ENCODE measurements around the gene CPLX3.

Gene CPLX3

GRCh38 chr15:74792227-74793016 lies 34.0 kb upstream of the CPLX3 start:
- ATAC-seq, result no peak
- TF ChIP-seq POU6F1 (CRISPR knock-in tag; IDR thresholded peaks at IDR 0.05; ENCODE audit: borderline replicate concordance, low read depth), result no peak
- no peak for TF ChIP-seq TSHZ2 (CRISPR knock-in tag; IDR thresholded peaks at IDR 0.05)
- TF ChIP-seq ZFP30 (CRISPR knock-in tag; IDR thresholded peaks at IDR 0.05), result no peak
- no peak for TF ChIP-seq SNAI2 (CRISPR knock-in tag; IDR thresholded peaks at IDR 0.05)
- TF ChIP-seq CSDC2 (CRISPR knock-in tag; IDR thresholded peaks at IDR 0.05), result no peak

DNA sequence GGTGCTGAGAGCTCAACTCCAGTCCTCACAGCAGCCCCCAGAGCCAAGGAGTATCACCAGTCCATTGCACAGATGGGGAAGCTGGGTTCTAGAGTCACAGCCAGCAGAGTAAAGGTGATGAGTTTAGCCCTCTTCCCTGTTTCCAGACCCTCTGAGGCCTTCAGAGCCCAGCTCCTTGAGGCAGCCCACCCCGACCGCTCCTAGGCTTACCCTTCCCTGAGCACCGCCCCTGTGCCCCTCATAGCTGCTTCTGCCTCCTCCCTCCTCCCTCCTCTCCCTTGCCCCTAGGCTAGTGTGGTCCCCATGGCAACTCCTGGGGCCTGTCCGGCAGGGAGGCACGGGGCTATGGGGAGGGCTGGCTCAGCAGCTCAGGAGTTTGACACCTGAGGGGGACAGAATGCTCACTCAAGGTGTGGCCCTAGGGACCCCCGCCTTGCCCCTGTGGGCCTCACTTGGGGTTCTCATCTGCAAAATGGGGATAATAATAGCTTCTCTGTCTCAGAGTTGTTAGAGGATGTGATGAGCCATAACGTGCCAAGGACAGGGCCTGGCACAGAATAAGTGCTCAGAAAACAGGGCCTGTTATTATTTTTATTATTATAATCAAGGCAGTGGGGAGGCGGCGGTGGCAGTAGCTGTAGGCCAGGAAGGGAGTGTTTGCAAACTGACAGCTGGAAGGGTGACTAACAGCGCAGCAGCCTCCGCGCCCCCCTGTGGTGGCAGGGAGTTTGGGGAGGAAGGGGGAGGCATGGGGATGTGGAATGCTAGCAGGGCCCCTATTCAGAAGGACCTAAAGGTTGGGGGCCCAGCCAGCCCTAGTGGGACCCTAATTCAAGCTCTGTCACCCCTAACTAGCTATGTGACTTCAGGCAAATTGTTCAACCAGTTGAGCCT lies 33.0 kb upstream of the CPLX3 start:
- TF ChIP-seq ZC3H10 (CRISPR knock-in tag; IDR thresholded peaks at IDR 0.05) (no peak), ISL1 (CRISPR knock-in tag; IDR thresholded peaks at IDR 0.05) (no peak), TOX (CRISPR knock-in tag; IDR thresholded peaks at IDR 0.05; ENCODE audit: borderline replicate concordance) (no peak), SNAI2 (CRISPR knock-in tag; IDR thresholded peaks at IDR 0.05) (no peak), PATZ1 (CRISPR knock-in tag; IDR thresholded peaks at IDR 0.05; ENCODE audit: borderline replicate concordance) (no peak), TCF4 (CRISPR knock-in tag; IDR thresholded peaks at IDR 0.05; ENCODE audit: borderline replicate concordance) (no peak), ZFP30 (CRISPR knock-in tag; IDR thresholded peaks at IDR 0.05) (no peak), GLIS3 (CRISPR knock-in tag; IDR thresholded peaks at IDR 0.05) (no peak), RARB (CRISPR knock-in tag; IDR thresholded peaks at IDR 0.05) (no peak), ZNF8 (CRISPR knock-in tag; IDR thresholded peaks at IDR 0.05) (no peak), OSR1 (CRISPR knock-in tag; IDR thresholded peaks at IDR 0.05) (no peak), ZFP3 (CRISPR knock-in tag; IDR thresholded peaks at IDR 0.05) (no peak), ZNF565 (CRISPR knock-in tag; conservative IDR thresholded peaks at IDR 0.05; ENCODE audit: low read depth) (no peak), PPARA (CRISPR knock-in tag; IDR thresholded peaks at IDR 0.05; ENCODE audit: borderline replicate concordance) (no peak), ARNTL (CRISPR knock-in tag; IDR thresholded peaks at IDR 0.05; ENCODE audit: borderline replicate concordance, low read depth) (no peak), POU6F1 (CRISPR knock-in tag; IDR thresholded peaks at IDR 0.05; ENCODE audit: borderline replicate concordance, low read depth) (no peak), CSDC2 (CRISPR knock-in tag; IDR thresholded peaks at IDR 0.05) (no peak), ESRRG (CRISPR knock-in tag; IDR thresholded peaks at IDR 0.05) (no peak)
- TF ChIP-seq, protein P1, sequence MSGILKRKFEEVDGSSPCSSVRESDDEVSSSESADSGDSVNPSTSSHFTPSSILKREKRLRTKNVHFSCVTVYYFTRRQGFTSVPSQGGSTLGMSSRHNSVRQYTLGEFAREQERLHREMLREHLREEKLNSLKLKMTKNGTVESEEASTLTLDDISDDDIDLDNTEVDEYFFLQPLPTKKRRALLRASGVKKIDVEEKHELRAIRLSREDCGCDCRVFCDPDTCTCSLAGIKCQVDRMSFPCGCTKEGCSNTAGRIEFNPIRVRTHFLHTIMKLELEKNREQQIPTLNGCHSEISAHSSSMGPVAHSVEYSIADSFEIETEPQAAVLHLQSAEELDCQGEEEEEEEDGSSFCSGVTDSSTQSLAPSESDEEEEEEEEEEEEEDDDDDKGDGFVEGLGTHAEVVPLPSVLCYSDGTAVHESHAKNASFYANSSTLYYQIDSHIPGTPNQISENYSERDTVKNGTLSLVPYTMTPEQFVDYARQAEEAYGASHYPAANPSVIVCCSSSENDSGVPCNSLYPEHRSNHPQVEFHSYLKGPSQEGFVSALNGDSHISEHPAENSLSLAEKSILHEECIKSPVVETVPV (CRISPR knock-in tag; IDR thresholded peaks at IDR 0.05), result no peak
- TF ChIP-seq, protein P2, sequence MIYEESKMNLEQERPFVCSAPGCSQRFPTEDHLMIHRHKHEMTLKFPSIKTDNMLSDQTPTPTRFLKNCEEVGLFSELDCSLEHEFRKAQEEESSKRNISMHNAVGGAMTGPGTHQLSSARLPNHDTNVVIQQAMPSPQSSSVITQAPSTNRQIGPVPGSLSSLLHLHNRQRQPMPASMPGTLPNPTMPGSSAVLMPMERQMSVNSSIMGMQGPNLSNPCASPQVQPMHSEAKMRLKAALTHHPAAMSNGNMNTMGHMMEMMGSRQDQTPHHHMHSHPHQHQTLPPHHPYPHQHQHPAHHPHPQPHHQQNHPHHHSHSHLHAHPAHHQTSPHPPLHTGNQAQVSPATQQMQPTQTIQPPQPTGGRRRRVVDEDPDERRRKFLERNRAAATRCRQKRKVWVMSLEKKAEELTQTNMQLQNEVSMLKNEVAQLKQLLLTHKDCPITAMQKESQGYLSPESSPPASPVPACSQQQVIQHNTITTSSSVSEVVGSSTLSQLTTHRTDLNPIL (CRISPR knock-in tag; IDR thresholded peaks at IDR 0.05; ENCODE audit: low read depth), result no peak
- no peak for ATAC-seq
